Purkinje cell (primary cell): ENCODE data around the gene MAGEL2. TPM values are rescaled to one million over a fixed set of nuclear protein-coding genes. Genes with fewer than 3 reads are reported as not detected.

Source experiments
- polyA plus RNA-seq: library from polyadenylated mRNA; unstranded; fragments of >200 nt; fragmentation: Nextera tagmentation; gene quantifications from 2 replicates; pipeline ENCODE4 v1.2.1, GENCODE V29; 2014

The MAGEL2 gene
- polyA plus RNA-seq, result 0.18 and 0.98 TPM in 2 replicates

DNA sequence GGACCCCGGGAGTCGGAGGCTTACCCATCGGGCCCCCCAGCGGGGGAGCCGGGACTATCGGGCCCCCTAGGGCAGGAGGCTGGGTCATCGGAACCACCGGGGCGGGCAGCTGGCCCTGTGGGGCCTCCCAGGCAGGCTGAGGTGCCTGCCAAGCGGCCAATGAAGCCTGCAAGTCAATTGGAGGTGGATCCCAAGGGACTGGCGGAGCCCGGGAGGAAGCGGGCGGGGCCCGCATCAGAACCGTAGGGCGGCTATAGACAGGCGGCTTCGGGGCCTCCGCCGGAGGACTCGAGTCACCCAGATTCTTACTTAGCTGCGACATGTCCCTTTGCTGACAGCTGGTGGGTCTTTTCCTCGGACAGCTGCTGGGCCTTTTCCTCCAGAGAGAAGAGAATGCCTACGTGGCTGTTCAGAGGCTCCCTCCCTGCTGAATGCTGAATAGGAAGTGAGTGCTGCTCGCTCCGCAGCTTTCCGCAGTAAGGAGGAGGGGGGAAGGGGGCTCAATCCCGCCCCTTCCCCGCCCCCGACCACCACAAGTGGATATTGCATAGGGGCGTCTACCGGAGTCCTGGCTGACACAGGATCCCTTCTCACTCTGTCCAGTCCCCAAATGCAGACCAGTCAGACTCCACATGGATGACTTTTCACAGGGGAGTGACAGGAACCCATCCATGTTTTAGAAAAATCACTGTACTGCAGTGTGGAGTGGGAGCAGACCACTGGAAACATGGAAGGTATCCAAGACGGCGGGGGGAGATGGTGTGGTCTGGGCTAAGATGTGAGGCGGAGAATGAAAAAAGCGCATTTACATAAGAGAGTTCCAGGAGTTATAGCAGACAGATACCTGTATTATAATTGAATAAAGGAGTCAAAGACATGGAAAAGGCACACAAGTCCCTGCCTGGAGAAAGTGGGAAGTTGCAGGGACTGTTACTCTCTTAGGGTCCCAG, at the start of gene MAGEL2:
Gene MAGEL2 (minus strand): TSS at position 447 of the 950 bp plus-strand sequence. CDS start 125 bp downstream, at position 322.

DNA sequence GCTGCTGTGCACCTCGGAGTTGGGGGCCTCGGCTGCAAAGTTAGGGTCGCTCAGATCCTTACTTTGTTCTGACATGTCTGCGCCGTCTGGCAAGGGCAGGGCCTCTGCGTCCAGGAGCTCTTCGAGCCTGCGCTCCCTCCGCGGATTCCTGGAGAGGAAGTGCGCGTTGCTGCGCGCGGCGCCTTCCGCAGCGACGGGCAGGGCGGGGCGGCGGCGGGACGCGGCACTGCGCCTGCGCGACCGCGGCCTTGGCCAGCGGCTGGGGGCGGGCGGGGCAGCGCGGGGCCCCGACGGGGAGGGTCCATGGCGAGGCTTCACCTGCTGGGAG, 39.4 kb upstream of the MAGEL2 start, which contains the start of gene NDN:
Gene NDN (minus strand): TSS at position 163 of the 328 bp plus-strand sequence. CDS start 88 bp downstream, at position 75.

Other genes starting within 250 kb of the MAGEL2 start
- gene GOLGA6L2, start 200.6 kb downstream of the MAGEL2 start, polyA plus RNA-seq, result not detected in 2 replicates
- gene MKRN3, start 82.2 kb downstream of the MAGEL2 start, polyA plus RNA-seq, result 6.7 and 14.7 TPM in 2 replicates
- 23.8 and 34.9 TPM in 2 replicates for gene NDN, start 39.4 kb upstream of the MAGEL2 start, polyA plus RNA-seq